RPMI8226 (cell line): ENCODE results near the gene MDP1.

Experiments
- DNase-seq: peaks from one replicate; pipeline ENCODE4 v3.0.0-alpha.2; 2015

The MDP1 gene

GRCh38 chr14:24179294-24179960, 36.4 kb downstream of the MDP1 start:
- DNase-seq: no peak

GRCh38 chr14:24178399-24179178, 37.3 kb downstream of the MDP1 start:
- no peak for DNase-seq

GRCh38 chr14:24177891-24178290, 38.0 kb downstream of the MDP1 start:
- DNase-seq: no peak

DNA sequence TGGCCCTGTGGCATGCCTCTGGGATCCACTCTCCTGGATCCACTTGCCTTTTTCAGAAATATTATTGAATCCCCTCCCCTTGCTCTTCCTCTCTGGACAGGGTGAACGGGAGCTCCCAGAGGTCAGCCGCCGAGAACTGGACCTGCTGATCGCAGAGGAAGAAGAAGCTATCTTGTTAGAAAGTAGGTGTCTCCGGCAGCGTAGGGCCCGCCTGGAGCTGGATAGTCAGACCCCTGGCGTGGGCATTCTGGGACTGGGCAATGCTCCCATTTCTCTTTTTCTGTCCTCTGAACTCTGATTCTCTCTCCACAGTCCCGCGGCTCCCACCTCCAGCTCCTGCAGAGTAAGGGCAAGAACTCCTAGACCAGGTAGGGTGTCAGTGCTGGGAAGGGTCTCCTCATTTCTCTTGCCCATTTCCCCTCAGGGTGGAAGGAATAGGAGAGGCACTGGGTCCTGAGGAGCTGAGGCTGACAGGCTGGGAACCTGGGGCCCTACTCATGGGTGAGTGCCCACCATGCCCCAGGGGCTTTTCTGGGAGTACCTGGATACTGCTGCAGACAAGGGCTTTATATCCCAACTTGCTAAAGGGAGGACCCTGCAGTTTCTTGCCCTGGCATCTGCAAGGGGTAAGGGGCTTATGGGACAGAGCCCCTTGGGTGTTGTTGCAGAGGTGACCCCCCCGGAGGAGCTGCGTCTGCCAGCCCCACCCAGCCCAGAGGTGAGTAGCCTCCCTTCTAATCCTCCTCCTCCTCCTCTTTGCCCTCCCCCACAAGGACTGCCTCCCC, 38.6 kb downstream of the MDP1 start:
- DNase-seq: no peak

- DNase-seq: no peak
These were observed 39.3 kb downstream of the MDP1 start for GRCh38 chr14:24176599-24176998.

DNA sequence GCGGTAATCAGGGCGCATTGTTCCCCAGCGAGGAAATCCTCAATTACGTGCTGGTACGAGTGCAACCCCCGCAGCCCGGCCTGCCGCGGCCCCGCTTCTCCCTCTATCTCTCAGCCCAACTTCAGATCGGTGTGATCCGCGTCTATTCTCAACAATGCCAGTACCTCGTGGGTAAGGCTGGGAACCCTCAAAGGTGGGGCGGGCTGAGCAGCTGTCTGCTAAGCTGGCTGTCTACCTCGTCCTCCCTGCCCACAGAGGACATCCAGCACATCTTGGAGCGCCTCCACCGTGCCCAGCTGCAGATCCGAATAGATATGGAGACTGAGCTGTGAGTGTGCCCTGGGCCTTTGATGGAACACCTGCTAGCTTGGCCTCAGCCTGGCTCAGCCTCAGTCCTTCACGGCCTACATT, 43.0 kb downstream of the MDP1 start:
- no peak for DNase-seq

- DNase-seq: no peak
These were observed 43.5 kb downstream of the MDP1 start for GRCh38 chr14:24172261-24172860.

DNA sequence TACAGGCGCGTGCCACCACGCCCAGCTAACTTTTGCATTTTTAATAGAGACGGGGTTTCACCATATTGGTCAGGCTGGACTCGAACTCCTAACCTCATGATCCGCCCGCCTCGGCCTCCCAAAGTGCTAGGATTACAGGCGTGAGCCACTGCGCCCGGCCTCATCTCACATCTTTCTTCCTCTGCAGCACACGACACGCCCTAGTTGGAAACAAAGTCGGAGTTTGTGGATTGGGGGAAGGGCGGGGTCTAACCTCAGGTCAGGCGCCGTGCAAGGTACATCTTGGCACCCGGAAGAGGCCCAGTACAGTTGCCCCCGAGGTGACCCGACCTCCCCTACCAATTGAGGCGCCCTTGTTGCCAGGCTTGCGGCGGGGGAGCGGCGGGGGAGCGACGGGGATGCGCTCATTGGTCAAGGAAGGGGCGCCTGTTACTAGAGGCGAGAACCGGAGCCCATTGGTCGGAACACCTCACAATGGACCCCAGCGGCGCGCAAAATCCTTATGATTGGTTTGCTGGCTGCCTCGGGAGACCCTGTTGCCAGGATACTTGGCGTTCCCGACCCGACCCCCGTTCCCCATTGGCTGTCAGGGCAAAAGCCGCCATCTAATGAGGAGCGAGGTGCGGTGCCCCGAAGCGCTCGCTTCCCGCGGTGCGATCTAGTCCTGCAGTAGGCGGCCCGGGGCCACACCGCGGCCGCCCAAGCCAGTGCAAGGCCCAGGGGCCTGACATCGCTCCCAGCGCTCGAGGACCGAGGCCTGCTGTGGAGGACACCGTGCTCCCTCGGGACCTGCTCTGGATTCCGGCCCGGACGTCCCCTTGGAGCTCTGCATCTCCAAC, 44.2 kb downstream of the MDP1 start, which contains the start of gene REC8:
REC8 (plus strand) TSS at position 659 of the 839 bp plus-strand sequence. CDS start 473 bp downstream, outside the sequence.
- DNase-seq: no peak

- DNase-seq: no peak
These were observed 48.3 kb downstream of the MDP1 start for GRCh38 chr14:24167469-24168114.

DNA sequence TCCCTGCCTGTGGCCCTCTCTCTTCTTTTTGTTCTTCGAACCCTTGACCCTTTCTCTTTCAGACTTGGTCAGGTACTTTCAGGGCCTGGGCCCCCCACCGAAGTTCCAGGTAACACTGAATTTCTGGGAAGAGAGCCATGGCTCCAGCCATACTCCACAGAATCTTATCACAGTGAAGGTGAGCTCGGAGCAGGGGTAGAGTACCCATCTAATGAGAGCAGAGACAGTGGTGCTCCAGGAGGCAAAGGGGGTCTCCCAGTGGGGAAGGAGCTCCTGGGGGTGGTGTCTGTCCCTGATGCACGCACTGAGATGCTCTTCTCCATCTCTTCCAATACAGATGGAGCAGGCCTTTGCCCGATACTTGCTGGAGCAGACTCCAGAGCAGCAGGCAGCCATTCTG, 50.1 kb downstream of the MDP1 start:
- no peak for DNase-seq

GRCh38 chr14:24164518-24164991, 51.3 kb downstream of the MDP1 start:
- DNase-seq: no peak
